GM12878 (cell line): ENCODE results near the gene FOXG1. TPM values are rescaled to one million over a fixed set of nuclear protein-coding genes. Genes with fewer than 3 reads are reported as not detected.

Experiments
- ATAC-seq: fragments of 200-7000 bp; cut with Tn5 transposase; 3 replicates; pipeline ENCODE4 v1.9.1; 2020; ENCODE audit warnings: mild to moderate bottlenecking, moderate library complexity
- BruUV-seq: library from RNA; stranded (reverse); fragments of 400-500 nt; replicated peaks from 2 replicates; lab custom pipeline; 2021; lab: Mats Ljungman, UMichigan
- CTCF ChIA-PET: fragments of 300-600 bp; sonication (Branson Sonifier 250); formaldehyde crosslinking; extraction: SDS; loops from one replicate; lab custom pipeline; 2021; ENCODE audit warnings: inconsistent platforms; lab: Yijun Ruan, JAX
- POLR2A ChIA-PET: fragments of 350-600 bp; formaldehyde crosslinking; extraction: SDS; loops from one replicate; lab custom pipeline; 2021; ENCODE audit warnings: inconsistent platforms; lab: Charles Lee
- RAD21 ChIA-PET: fragments of 300-600 bp; sonication (Branson Sonifier 250); formaldehyde crosslinking; loops from one replicate; lab custom pipeline; 2023; ENCODE audit warnings: antibody characterized with exemption; ENCODE audit not compliant: unreplicated experiment; lab: Charles Lee
- SMC1A ChIA-PET: fragments of 300-600 bp; sonication (Branson Sonifier 250); formaldehyde crosslinking; loops from one replicate; lab custom pipeline; 2023; ENCODE audit not compliant: unreplicated experiment, uncharacterized antibody; lab: Charles Lee
- DNase-seq: peaks from one replicate; pipeline ENCODE4 v3.0.0-alpha.2; 2011; ENCODE audit warnings: low read depth, low spot score
- FAIRE-seq: peaks from 3 replicates; lab custom pipeline; 2011; peaks lifted over from hg19 to GRCh38; lab: Jason Lieb, UNC
- H2AFZ ChIP-seq: 2 replicates; pipeline ENCODE4 v1.6.0; 2011; ENCODE audit warnings: low read depth, low read length, control low read depth; ENCODE audit not compliant: control insufficient read depth
- H3K27ac ChIP-seq: 2 replicates; pipeline ENCODE4 v1.5.1; 2011; ENCODE audit warnings: control low read depth; ENCODE audit not compliant: control insufficient read depth, insufficient read depth
- H3K27me3 ChIP-seq, 2 experiments: replicated peaks in 1 of 2; 2 replicates each; pipeline versions ENCODE4 v1.6.0 to v1.6.1; 2011; ENCODE audit warnings: low read length in 1 of 2; ENCODE audit not compliant: control insufficient read depth in 2 of 2, insufficient read depth in 2 of 2
- H3K36me3 ChIP-seq, 2 experiments: 2 replicates each; pipeline ENCODE4 v1.5.1; 2011; ENCODE audit warnings: low read length in 1 of 2; ENCODE audit not compliant: control insufficient read depth in 2 of 2, insufficient read depth in 2 of 2
- H3K4me1 ChIP-seq: 2 replicates; pipeline ENCODE4 v1.6.1; 2011; ENCODE audit warnings: mild to moderate bottlenecking, low read length, moderate library complexity, mixed read lengths; ENCODE audit not compliant: control insufficient read depth, insufficient read depth
- H3K4me2 ChIP-seq: 2 replicates; pipeline ENCODE4 v1.6.0; 2011; ENCODE audit warnings: control low read depth; ENCODE audit not compliant: control insufficient read depth, insufficient read depth
- H3K4me3 ChIP-seq: fragments of 200-600 bp; sonication (generic); 2 replicates; pipeline ENCODE4 v1.5.1; 2016
- H3K79me2 ChIP-seq: 2 replicates; pipeline ENCODE4 v1.6.0; 2011; ENCODE audit warnings: low read length; ENCODE audit not compliant: control insufficient read depth, insufficient read depth
- H3K9ac ChIP-seq: 2 replicates; pipeline ENCODE4 v1.8.0; 2011; ENCODE audit warnings: low read length, control low read depth, mixed read lengths; ENCODE audit not compliant: control insufficient read depth, insufficient read depth
- H3K9me3 ChIP-seq: replicated peaks from 3 replicates; pipeline ENCODE4 v1.5.1; 2011; ENCODE audit warnings: mild to moderate bottlenecking, low read length; ENCODE audit not compliant: control insufficient read depth, insufficient read depth
- H4K20me1 ChIP-seq: 2 replicates; pipeline ENCODE4 v1.6.0; 2011; ENCODE audit not compliant: control insufficient read depth, insufficient read depth
- IRF4 ChIP-seq: IDR thresholded peaks from 2 replicates; pipeline ENCODE4 v1.6.1; 2011; ENCODE audit warnings: low read depth, low read length
- RAD21 ChIP-seq: IDR thresholded peaks from 2 replicates; pipeline ENCODE4 v1.6.1; 2011; ENCODE audit warnings: mild to moderate bottlenecking, low read depth, low read length, moderate library complexity; ENCODE audit not compliant: insufficient read depth
- RAD51 ChIP-seq: fragments of 450-650 bp; IDR thresholded peaks from 2 replicates; pipeline ENCODE4 v1.6.1; 2016; ENCODE audit warnings: moderate library complexity, mild to moderate bottlenecking, inconsistent platforms
- WGBS: methylation state at CpG from one replicate; pipeline ENCODE4 v1.1.6; 2016; ENCODE audit warnings: low lambda C conversion rate; ENCODE audit not compliant: insufficient replicate concordance, insufficient coverage; ENCODE audit errors: missing lambda C conversion rate; 5-methylcytosine and 5-hydroxymethylcytosine counted together
- in situ Hi-C: fragments of 300-500 bp; cut with MboI; formaldehyde crosslinking; loops from 9 replicates; pipeline ENCODE4 v1.14.3; 2018; ENCODE audit warnings: mixed read lengths
- intact Hi-C: fragments of 100-400 bp; cut with micrococcal nuclease; formaldehyde crosslinking; loops from one replicate; pipeline ENCODE4 v1.14.2; 2022; ENCODE audit not compliant: unreplicated experiment
- polyA plus RNA-seq, 11 experiments: library from polyadenylated mRNA; depleted of rRNA in 4 of 11; unstranded in 6 of 11; stranded (reverse) in 5 of 11; fragments of >200 nt; fragmentation: Nextera tagmentation in 4 of 11; fragmentation: Illumina TruSeq in 1 of 11; extraction: Ambion mirVana in 4 of 11; extraction: Trizol in 1 of 11; gene quantifications; 1 replicate in 1 of 11; 2 replicates in 10 of 11; pipeline versions ENCODE4 v1.2.1 to v1.2.3, GENCODE V29; 2011 to 2016; ENCODE audit warnings: inconsistent platforms in 2 of 11, missing spikeins in 2 of 11, low read depth in 1 of 11
- total RNA-seq, 4 experiments: library from RNA; depleted of rRNA in 3 of 4; stranded (reverse); fragments of >200 nt in 3 of 4; fragmentation: Illumina TruSeq in 1 of 4; extraction: Trizol in 1 of 4; gene quantifications; 2 replicates each; pipeline versions ENCODE4 v1.2.1 to v1.2.3, GENCODE V29; 2013 to 2021
- TF ChIP-seq, protein P1 (sequence below), 3 experiments: IDR thresholded peaks in 2 of 3; conservative IDR thresholded peaks in 1 of 3; 2 replicates each; pipeline ENCODE4 v1.5.1; 2011; ENCODE audit warnings: low read depth in 3 of 3, low read length in 3 of 3, mild to moderate bottlenecking in 3 of 3, control low read depth in 2 of 3, moderate library complexity in 2 of 3, inconsistent platforms in 1 of 3, mixed read lengths in 1 of 3; ENCODE audit not compliant: control insufficient read depth in 2 of 3, insufficient read depth in 1 of 3; ENCODE audit errors: extremely low read depth in 1 of 3

FOXG1 gene
- total and polyA plus RNA-seq, 10 of the 15 experiments (the other 5 are each of a cell fraction or from before 2014, with no cell fraction given): 0.04 to 0.44 (median 0.06) TPM; not detected in 1

DNA sequence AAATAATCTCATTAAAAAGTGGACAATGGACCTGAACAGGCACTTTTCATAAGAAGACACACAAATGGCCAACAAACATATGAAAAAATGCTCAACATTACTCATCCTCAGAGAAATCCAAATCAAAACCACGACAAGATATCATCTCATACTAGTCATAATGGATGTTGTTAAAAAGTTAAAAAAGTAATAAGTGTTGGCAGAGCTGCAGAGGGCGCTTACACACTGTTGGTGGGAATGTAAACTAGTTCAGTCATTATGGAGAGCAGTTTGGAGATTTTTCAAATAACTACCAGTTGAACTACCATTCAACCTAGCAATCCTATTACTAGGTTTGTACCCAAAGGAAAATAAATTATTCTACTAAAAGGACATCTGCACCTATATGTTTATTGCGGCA, 47.2 kb downstream of the FOXG1 start:
- ChIA-PET CTCF (no interaction called here), RAD21 (no interaction called here), POLR2A (no interaction called here), SMC1A (no interaction called here)
- Histone ChIP-seq H3K4me3 (no peak overlapping the region), H3K4me1 (no peaks in the 10 kb centered on the region), H3K79me2 (no peaks in the 10 kb centered on the region), H3K36me3 (no peaks in the 10 kb centered on the region), H3K9me3 (no peaks in the 10 kb centered on the region), H2AFZ (no peak overlapping the region), H3K27ac (no peak overlapping the region), H3K4me2 (no peak overlapping the region), H4K20me1 (no peaks in the 10 kb centered on the region), H3K9ac (no peak overlapping the region), H3K27me3 (no peaks in the 10 kb centered on the region)
- 13% methylated on average over 3 of the region's 3 CpGs for WGBS
- TF ChIP-seq, protein P1, sequence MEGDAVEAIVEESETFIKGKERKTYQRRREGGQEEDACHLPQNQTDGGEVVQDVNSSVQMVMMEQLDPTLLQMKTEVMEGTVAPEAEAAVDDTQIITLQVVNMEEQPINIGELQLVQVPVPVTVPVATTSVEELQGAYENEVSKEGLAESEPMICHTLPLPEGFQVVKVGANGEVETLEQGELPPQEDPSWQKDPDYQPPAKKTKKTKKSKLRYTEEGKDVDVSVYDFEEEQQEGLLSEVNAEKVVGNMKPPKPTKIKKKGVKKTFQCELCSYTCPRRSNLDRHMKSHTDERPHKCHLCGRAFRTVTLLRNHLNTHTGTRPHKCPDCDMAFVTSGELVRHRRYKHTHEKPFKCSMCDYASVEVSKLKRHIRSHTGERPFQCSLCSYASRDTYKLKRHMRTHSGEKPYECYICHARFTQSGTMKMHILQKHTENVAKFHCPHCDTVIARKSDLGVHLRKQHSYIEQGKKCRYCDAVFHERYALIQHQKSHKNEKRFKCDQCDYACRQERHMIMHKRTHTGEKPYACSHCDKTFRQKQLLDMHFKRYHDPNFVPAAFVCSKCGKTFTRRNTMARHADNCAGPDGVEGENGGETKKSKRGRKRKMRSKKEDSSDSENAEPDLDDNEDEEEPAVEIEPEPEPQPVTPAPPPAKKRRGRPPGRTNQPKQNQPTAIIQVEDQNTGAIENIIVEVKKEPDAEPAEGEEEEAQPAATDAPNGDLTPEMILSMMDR (IDR thresholded peaks at IDR 0.05 in 2 of 3, conservative IDR thresholded peaks at IDR 0.05 in 1 of 3; ENCODE audit: control insufficient read depth in 2 of 3, extremely low read depth in 1 of 3, insufficient read depth in 1 of 3, low read depth in 3 of 3, low read length in 3 of 3): peak in 1 of 3 experiments; percentile 20; a peak in 1 of 6 replicates
- TF ChIP-seq RAD21 (peak; percentile 18; the same call in 1 of the 2 replicates), RAD51 (no peak), IRF4 (no peak)
- ATAC-seq (no peak), FAIRE-seq (no peak), DNase-seq (no peak)
- in situ Hi-C loops: no loop called here
- intact Hi-C loops: no loop called here
- BruUV-seq: no TSS peak
